ENCODE data around the gene OR2D2.
"Not testable (repeated sequence)": the region's sequence is repeated elsewhere in the genome, so short reads cannot be mapped to it uniquely, and the experiment has no call there.

DNA sequence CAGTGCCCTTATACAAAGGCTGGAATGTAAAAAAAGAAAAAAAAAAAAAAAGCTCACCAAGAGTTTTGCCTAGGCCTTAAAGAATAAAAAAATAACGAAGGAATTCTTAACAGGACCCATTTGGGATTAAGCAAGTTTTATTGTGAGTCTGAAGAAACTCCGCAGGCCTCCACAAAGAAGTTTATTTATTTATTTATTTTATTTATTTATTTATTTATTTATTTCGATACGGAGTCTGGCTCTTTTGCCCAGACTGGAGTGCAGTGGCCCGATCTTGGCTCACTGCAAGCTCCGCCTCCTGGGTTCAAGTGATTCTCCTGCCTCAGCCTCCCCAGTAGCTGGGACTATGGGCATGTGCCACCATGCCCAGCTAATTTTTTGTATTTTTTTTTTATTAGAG lies 37.5 kb downstream of the OR2D2 start:
- TF ChIP-seq, protein P1, sequence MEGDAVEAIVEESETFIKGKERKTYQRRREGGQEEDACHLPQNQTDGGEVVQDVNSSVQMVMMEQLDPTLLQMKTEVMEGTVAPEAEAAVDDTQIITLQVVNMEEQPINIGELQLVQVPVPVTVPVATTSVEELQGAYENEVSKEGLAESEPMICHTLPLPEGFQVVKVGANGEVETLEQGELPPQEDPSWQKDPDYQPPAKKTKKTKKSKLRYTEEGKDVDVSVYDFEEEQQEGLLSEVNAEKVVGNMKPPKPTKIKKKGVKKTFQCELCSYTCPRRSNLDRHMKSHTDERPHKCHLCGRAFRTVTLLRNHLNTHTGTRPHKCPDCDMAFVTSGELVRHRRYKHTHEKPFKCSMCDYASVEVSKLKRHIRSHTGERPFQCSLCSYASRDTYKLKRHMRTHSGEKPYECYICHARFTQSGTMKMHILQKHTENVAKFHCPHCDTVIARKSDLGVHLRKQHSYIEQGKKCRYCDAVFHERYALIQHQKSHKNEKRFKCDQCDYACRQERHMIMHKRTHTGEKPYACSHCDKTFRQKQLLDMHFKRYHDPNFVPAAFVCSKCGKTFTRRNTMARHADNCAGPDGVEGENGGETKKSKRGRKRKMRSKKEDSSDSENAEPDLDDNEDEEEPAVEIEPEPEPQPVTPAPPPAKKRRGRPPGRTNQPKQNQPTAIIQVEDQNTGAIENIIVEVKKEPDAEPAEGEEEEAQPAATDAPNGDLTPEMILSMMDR (IDR thresholded peaks at IDR 0.05; ENCODE audit: low read depth, low read length, poor library complexity, severe bottlenecking) = not testable (repeated sequence)
- not testable (repeated sequence) for TF ChIP-seq EZH2phosphoT487 (IDR thresholded peaks at IDR 0.05; ENCODE audit: borderline replicate concordance, low read length)
